ENCODE data around the gene BEST4.

DNA sequence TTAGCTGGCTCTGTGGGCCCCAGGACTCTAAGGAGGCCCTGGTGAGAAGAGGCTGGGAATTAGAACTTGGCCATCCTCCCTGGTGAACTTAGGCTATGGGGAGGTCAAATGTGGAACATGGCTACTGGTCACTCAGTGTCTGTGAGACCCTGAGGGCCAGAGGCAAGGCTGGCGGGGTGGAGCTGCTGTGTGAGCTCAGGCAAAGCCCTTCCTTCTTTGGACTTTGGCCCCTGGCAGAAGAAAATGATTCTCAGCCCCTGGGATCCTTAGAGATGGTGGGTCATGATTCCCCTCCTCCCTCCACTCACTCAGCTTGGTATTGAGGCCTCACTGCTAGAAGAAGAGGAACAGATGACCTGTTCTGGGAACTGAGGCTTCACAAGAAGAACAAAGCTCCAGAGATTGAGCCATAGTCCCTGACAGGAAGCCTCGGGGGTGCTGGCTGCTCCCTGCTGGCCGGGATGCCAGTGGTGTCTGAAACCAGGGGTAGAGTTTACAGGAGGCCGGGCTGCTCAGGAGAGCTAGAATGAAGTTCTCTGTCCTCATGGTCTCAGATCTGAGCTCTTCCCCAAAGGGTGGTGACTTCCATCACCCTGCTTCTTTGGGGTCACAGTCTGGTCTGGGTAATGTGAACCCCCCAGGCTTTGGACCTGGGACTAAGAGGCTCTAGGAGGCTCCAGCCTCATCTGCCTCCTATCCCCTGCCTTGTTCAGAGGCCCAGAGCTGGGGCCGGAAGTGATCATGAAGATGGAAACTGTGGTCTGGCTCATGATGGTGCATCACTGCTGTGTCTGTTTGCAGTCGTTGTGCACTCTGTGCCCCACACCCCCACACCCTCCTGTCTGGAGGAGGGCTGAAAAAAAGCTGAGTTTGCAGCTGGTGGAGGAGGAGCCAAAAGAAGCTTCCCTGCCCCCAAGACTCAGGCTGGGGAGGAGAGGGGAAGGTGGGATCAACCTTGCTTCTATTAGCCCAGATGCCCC is 21.3 kb upstream of the BEST4 start:
- TF ChIP-seq, protein P1, sequence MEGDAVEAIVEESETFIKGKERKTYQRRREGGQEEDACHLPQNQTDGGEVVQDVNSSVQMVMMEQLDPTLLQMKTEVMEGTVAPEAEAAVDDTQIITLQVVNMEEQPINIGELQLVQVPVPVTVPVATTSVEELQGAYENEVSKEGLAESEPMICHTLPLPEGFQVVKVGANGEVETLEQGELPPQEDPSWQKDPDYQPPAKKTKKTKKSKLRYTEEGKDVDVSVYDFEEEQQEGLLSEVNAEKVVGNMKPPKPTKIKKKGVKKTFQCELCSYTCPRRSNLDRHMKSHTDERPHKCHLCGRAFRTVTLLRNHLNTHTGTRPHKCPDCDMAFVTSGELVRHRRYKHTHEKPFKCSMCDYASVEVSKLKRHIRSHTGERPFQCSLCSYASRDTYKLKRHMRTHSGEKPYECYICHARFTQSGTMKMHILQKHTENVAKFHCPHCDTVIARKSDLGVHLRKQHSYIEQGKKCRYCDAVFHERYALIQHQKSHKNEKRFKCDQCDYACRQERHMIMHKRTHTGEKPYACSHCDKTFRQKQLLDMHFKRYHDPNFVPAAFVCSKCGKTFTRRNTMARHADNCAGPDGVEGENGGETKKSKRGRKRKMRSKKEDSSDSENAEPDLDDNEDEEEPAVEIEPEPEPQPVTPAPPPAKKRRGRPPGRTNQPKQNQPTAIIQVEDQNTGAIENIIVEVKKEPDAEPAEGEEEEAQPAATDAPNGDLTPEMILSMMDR (IDR thresholded peaks at IDR 0.05) = no peak
- TF ChIP-seq EZH2phosphoT487 (IDR thresholded peaks at IDR 0.05) (no peak), EZH2 (IDR thresholded peaks at IDR 0.05) (no peak)

Data from neural progenitor cell (in vitro differentiated cells).